Loucy (cell line): ENCODE measurements around the gene EPHB3.

ENCODE experiments used
- CTCF ChIP-seq: fragments of 200-600 bp; sonication (generic); conservative IDR thresholded peaks from 2 replicates; pipeline ENCODE4 v1.5.1; 2014; ENCODE audit warnings: mild to moderate bottlenecking, antibody characterized with exemption, low read length
- EZH2phosphoT487 ChIP-seq: fragments of 200-600 bp; IDR thresholded peaks from 2 replicates; pipeline ENCODE4 v1.6.1; 2018; ENCODE audit warnings: antibody characterized with exemption, mild to moderate bottlenecking, moderate library complexity, borderline replicate concordance

- TF ChIP-seq CTCF: no peak
- TF ChIP-seq EZH2phosphoT487: no peak
Measured at GRCh38 chr3:184564685-184565385, 3.2 kb downstream of the EPHB3 start.
